Breast epithelium (tissue), 4 donors: ENCODE results near the gene IL17F. TPM values are rescaled to one million over a fixed set of nuclear protein-coding genes. Genes with fewer than 3 reads are reported as not detected.

Experiments
- DNase-seq, 2 donors: peaks; one replicate each; pipeline ENCODE4 v3.0.0-alpha.2; 2019; ENCODE audit warnings: low spot score in 2 of 2
- H3K27ac ChIP-seq, 2 donors: fragments of 200-600 bp; sonication (generic) in 1 of 2; one replicate each; pipeline ENCODE4 v1.5.1; 2016 to 2019; ENCODE audit warnings: mild to moderate bottlenecking in 1 of 2
- H3K27me3 ChIP-seq, 2 donors: fragments of 200-600 bp; sonication (generic) in 1 of 2; one replicate each; pipeline versions ENCODE4 v1.5.1 to v1.6.0; 2017 to 2019; ENCODE audit warnings: control low read depth in 1 of 2, mild to moderate bottlenecking in 1 of 2
- H3K36me3 ChIP-seq: fragments of 200-600 bp; one replicate; pipeline ENCODE4 v1.5.1; 2019
- H3K4me1 ChIP-seq, 2 donors: fragments of 200-600 bp; sonication (generic); one replicate each; pipeline ENCODE4 v1.5.1; 2016 to 2019; ENCODE audit warnings: control low read depth in 1 of 2
- H3K4me3 ChIP-seq, 3 donors: fragments of 200-600 bp; sonication (generic); 1 replicate in 2 of 3; 2 replicates in 1 of 3; pipeline ENCODE4 v1.5.1; 2016 to 2019; ENCODE audit warnings: mild to moderate bottlenecking in 3 of 3, moderate library complexity in 2 of 3
- H3K9me3 ChIP-seq, 2 donors: fragments of 200-600 bp; sonication (generic) in 1 of 2; one replicate each; pipeline ENCODE4 v1.5.1; 2016 to 2019; ENCODE audit warnings: control low read depth in 1 of 2
- POLR2A ChIP-seq: fragments of 450-650 bp; IDR thresholded peaks from one replicate; pipeline ENCODE4 v1.6.1; 2016; ENCODE audit warnings: antibody characterized with exemption, mild to moderate bottlenecking, moderate library complexity
- POLR2AphosphoS5 ChIP-seq, 3 donors: sonication (generic); formaldehyde crosslinking; IDR thresholded peaks; one replicate each; pipeline ENCODE4 v1.6.1; 2017; ENCODE audit warnings: antibody characterized with exemption in 3 of 3
- intact Hi-C: fragments of 100-400 bp; cut with DNase I; formaldehyde crosslinking; loops from one replicate; pipeline ENCODE4 v1.15.1; 2023; ENCODE audit warnings: low total_unique reads
- total RNA-seq, 3 donors: library from RNA; depleted of rRNA; stranded (reverse); fragments of >200 nt; gene quantifications; one replicate each; pipeline ENCODE4 v1.1.0, GENCODE V29; 2016
- TF ChIP-seq, protein P1 (sequence below), 3 donors: fragments of 450-650 bp; IDR thresholded peaks; one replicate each; pipeline ENCODE4 v1.5.1; 2016 to 2017; ENCODE audit warnings: antibody characterized with exemption in 3 of 3, mild to moderate bottlenecking in 3 of 3, moderate library complexity in 3 of 3

Gene IL17F
- not detected for total RNA-seq

DNA sequence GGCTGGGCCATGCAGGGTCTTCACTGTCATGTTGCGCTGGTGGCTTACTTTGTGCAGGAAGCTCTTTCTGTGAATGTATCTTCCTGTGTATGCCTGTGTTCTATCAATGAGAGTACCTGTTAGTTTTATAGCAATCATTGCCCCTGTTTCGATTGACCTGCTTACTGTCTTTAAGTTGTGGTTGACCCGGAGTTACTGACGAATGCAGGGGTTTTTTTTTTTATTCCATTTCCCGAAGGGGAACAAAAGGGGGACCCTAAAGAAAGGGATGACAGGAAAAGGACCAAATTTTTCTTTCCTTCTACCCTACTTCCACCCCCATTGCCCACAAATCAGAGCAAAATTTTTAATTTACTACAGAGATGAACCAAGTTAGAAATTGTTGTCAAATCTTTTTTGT lies at the start of gene IL17F:
Gene IL17F (minus strand): TSS at position 101 of the 400 bp plus-strand sequence. CDS start 71 bp downstream, at position 30.
- Histone ChIP-seq H3K27me3 (no peaks in the 10 kb centered on the region), H3K9me3 (no peaks in the 10 kb centered on the region), H3K36me3 (no peaks in the 10 kb centered on the region), H3K27ac (no peak within 1 kb of the TSS), H3K4me3 (no peak within 1 kb of the TSS), H3K4me1 (no peaks in the 10 kb centered on the region)
- TF ChIP-seq, protein P1, sequence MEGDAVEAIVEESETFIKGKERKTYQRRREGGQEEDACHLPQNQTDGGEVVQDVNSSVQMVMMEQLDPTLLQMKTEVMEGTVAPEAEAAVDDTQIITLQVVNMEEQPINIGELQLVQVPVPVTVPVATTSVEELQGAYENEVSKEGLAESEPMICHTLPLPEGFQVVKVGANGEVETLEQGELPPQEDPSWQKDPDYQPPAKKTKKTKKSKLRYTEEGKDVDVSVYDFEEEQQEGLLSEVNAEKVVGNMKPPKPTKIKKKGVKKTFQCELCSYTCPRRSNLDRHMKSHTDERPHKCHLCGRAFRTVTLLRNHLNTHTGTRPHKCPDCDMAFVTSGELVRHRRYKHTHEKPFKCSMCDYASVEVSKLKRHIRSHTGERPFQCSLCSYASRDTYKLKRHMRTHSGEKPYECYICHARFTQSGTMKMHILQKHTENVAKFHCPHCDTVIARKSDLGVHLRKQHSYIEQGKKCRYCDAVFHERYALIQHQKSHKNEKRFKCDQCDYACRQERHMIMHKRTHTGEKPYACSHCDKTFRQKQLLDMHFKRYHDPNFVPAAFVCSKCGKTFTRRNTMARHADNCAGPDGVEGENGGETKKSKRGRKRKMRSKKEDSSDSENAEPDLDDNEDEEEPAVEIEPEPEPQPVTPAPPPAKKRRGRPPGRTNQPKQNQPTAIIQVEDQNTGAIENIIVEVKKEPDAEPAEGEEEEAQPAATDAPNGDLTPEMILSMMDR (IDR thresholded peaks at IDR 0.05): no peak
- TF ChIP-seq POLR2A (no peak), POLR2AphosphoS5 (IDR thresholded peaks at IDR 0.05) (no peak)
- intact Hi-C loops: no loop called here
- DNase-seq: no peak

DNA sequence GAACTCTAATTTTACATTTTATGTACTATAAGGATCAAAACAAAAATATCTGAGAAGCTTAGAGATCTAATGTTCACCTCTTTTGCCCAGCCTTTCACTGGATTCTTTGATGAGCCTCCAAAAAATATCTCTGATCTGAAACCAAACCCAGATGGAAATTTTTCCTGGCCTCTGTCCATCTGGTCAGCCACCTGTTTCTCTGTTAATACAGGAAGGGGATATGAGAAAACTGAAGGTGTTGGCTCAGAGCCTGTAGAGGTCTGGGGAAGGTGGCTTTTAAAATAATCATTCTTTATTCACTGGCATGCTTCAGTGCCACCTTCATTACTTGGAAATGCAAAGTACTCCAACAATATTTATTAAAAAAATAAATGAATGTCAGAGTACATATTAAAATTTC lies 48.8 kb upstream of the IL17F start:
- Histone ChIP-seq H3K4me3 (no peak overlapping the region), H3K27me3 (no peaks in the 10 kb centered on the region), H3K9me3 (no peaks in the 10 kb centered on the region), H3K4me1 (no peaks in the 10 kb centered on the region), H3K27ac (no peak overlapping the region), H3K36me3 (no peaks in the 10 kb centered on the region)
- intact Hi-C loops: no loop called here
- no peak for TF ChIP-seq POLR2AphosphoS5 (IDR thresholded peaks at IDR 0.05)
- TF ChIP-seq POLR2A: no peak
- TF ChIP-seq, protein P1 (IDR thresholded peaks at IDR 0.05): no peak
- no peak for DNase-seq

DNA sequence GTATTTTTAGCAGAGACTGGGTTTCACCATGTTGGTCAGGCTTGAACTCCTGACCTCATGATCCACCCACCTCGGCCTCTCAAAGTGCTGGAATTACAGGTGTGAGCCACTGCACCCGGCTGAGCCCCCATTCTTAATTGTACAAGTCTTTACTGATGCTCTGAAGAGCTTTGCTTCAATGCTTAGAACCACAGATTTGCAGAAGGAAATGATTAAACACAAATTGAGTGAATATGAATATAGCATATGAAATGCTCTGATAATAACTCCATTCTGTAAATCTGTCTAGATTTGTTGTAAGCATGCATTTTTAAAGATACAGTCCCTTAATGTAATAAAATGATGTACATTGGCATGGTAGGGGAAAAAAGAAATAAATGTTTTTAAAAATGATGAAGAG lies 44.5 kb upstream of the IL17F start:
- Histone ChIP-seq H3K9me3 (no peaks in the 10 kb centered on the region), H3K27ac (no peak overlapping the region), H3K36me3 (no peaks in the 10 kb centered on the region), H3K27me3 (no peaks in the 10 kb centered on the region), H3K4me1 (peaks cover 0 to 2% of the 10 kb centered on the region in 2 donors), H3K4me3 (no peak overlapping the region)
- no peak for DNase-seq
- intact Hi-C loops: no loop called here
- TF ChIP-seq, protein P1 (IDR thresholded peaks at IDR 0.05): no peak
- no peak for TF ChIP-seq POLR2A
- no peak for TF ChIP-seq POLR2AphosphoS5 (IDR thresholded peaks at IDR 0.05)

DNA sequence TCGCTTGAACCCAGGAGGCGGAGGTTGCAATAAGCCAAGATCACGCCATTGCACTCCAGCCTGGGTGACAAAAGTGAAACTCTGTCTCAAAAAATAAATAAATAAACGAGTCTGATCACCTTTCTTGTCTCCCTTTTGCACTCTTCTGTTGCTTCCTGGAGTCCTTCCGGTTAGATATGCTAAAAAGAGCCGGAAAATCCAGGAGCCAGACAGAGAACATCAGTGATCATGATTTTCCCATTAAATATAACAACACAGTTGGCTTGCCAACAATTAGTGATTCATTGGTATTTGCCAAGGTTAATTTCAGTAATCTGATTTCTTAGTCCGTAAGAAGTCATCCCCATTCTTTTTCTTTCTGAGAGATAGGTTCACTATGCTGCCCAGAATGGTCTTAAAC lies 43.9 kb upstream of the IL17F start:
- TF ChIP-seq POLR2A: no peak
- TF ChIP-seq, protein P1 (IDR thresholded peaks at IDR 0.05): no peak
- no peak for TF ChIP-seq POLR2AphosphoS5 (IDR thresholded peaks at IDR 0.05)
- no peak overlapping the region for H3K27ac ChIP-seq
- intact Hi-C loops: no loop called here

DNA sequence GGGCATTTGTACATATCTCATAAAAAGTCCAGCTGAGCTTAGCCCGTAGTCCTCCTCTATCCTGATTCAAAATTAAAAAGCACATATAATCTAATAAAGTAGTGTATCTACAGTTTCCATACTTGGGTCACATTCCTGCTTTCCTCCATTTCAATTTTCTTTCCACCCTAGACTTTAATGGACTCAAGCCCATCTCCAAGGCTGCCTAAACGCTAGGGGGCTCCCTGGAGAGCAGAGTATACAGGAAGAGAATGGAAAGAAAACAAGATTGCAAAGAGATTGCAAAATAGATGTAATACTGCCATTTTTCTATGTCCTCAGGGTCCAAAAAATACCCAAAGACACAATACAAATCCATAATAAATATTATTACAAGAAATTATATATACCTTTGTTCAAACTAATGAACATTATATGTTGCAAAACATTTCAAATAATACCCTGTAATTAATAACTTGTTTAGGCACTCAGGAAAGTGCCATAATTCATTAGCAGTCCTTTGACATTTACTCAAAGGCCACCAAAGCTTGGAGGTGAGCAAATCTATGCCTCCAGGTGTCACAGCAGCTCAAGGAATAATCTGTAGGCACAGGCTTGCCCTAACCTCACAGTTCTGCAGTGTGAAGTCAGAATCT lies 42.6 kb upstream of the IL17F start:
- H3K4me1 ChIP-seq: peaks cover 0 to 9% of the 10 kb centered on the region in 2 donors
- no peak overlapping the region for H3K27ac ChIP-seq
- TF ChIP-seq POLR2AphosphoS5 (IDR thresholded peaks at IDR 0.05) (no peak), POLR2A (no peak)
- TF ChIP-seq, protein P1 (IDR thresholded peaks at IDR 0.05): peak in 1 of 3 donors; percentile 34
- no peaks in the 10 kb centered on the region for H3K9me3 ChIP-seq
- no peaks in the 10 kb centered on the region for H3K36me3 ChIP-seq
- no peak for DNase-seq
- no peak overlapping the region for H3K4me3 ChIP-seq
- intact Hi-C loops: no loop called here
- no peaks in the 10 kb centered on the region for H3K27me3 ChIP-seq

More for the DNA sequence above, 43.9 kb upstream of the IL17F start:
- DNase-seq: no peak
- Histone ChIP-seq H3K27me3 (no peaks in the 10 kb centered on the region), H3K9me3 (no peaks in the 10 kb centered on the region), H3K4me3 (no peak overlapping the region), H3K4me1 (peaks cover 0 to 8% of the 10 kb centered on the region in 2 donors), H3K36me3 (no peaks in the 10 kb centered on the region)
